K562 (cell line): ENCODE measurements around the gene BEND5.

Source experiments
- CREBBP ChIP-seq: IDR thresholded peaks from one replicate; pipeline ENCODE4 v1.6.1; 2012; ENCODE audit warnings: low read depth, mild to moderate bottlenecking, control low read depth, inconsistent platforms, low read length
- CTCF ChIP-seq, 3 experiments: IDR thresholded peaks in 2 of 3; conservative IDR thresholded peaks in 1 of 3; 2 replicates each; pipeline ENCODE4 v1.5.1; 2011 to 2012; ENCODE audit warnings: low read length in 3 of 3, mild to moderate bottlenecking in 3 of 3, control low read depth in 2 of 3, improper control_type of control experiment in 1 of 3, inconsistent platforms in 1 of 3, low read depth in 1 of 3, mixed read lengths in 1 of 3, moderate library complexity in 1 of 3; ENCODE audit not compliant: insufficient read depth in 2 of 3
- FOXM1 ChIP-seq, 2 experiments: fragments of 450-650 bp in 1 of 2; sonication (generic) in 1 of 2; formaldehyde crosslinking in 1 of 2; IDR thresholded peaks; 2 replicates each; pipeline versions ENCODE4 v1.6.1 to v1.9.0; 2017 to 2022; ENCODE audit warnings: low read depth in 2 of 2, mild to moderate bottlenecking in 2 of 2, missing genetic modification reagents in 1 of 2, moderate library complexity in 1 of 2
- GATA2 ChIP-seq: sonication (generic); formaldehyde crosslinking; IDR thresholded peaks from 2 replicates; pipeline ENCODE4 v1.4.0; 2020; ENCODE audit warnings: mild to moderate bottlenecking, missing genetic modification reagents
- RBM39 ChIP-seq: fragments of 200-400 bp; formaldehyde crosslinking; optimal IDR thresholded peaks from 2 replicates; pipeline ENCODE3; 2018; ENCODE audit warnings: low read depth, low read length
- SRSF1 ChIP-seq: fragments of 200-400 bp; formaldehyde crosslinking; IDR thresholded peaks from 2 replicates; pipeline ENCODE4 v1.6.1; 2017; ENCODE audit warnings: mild to moderate bottlenecking, low read depth, low read length, moderate library complexity
- TAF1 ChIP-seq: IDR thresholded peaks from 2 replicates; pipeline ENCODE4 v1.6.1; 2011; ENCODE audit warnings: mild to moderate bottlenecking, low read length, moderate library complexity; ENCODE audit not compliant: insufficient read depth, control insufficient read depth, severe bottlenecking; ENCODE audit errors: extremely low read depth
- TAF15 ChIP-seq: fragments of 200-400 bp; formaldehyde crosslinking; IDR thresholded peaks from 2 replicates; pipeline ENCODE4 v1.6.1; 2017; ENCODE audit warnings: mild to moderate bottlenecking, low read depth, low read length, moderate library complexity
- TEAD1 ChIP-seq, 2 experiments: fragments of 450-650 bp in 1 of 2; sonication (generic) in 1 of 2; formaldehyde crosslinking; IDR thresholded peaks; 2 replicates each; pipeline versions ENCODE4 v1.4.0 to v1.8.0; 2020 to 2022; ENCODE audit warnings: mild to moderate bottlenecking in 2 of 2, missing genetic modification reagents in 1 of 2
- ZBTB17 ChIP-seq: fragments of 450-650 bp; formaldehyde crosslinking; IDR thresholded peaks from 2 replicates; pipeline ENCODE4 v1.4.0; 2020; ENCODE audit warnings: mild to moderate bottlenecking
- ZFX ChIP-seq: sonication (generic); formaldehyde crosslinking; IDR thresholded peaks from 2 replicates; pipeline ENCODE4 v1.8.0; 2022; ENCODE audit warnings: mild to moderate bottlenecking, missing genetic modification reagents, moderate library complexity
- ZNF184 ChIP-seq: sonication (generic); formaldehyde crosslinking; IDR thresholded peaks from 2 replicates; pipeline ENCODE4 v1.5.0; 2020; ENCODE audit warnings: missing genetic modification reagents
- ZNF57 ChIP-seq: fragments of 450-650 bp; formaldehyde crosslinking; IDR thresholded peaks from 2 replicates; pipeline ENCODE4 v1.4.0; 2020; ENCODE audit warnings: mild to moderate bottlenecking, moderate library complexity
- ZZZ3 ChIP-seq: fragments of 450-650 bp; IDR thresholded peaks from 2 replicates; pipeline ENCODE4 v1.6.1; 2016; ENCODE audit warnings: antibody characterized with exemption, mild to moderate bottlenecking, moderate library complexity

GRCh38 chr1:48738356-48738755, 38.3 kb downstream of the BEND5 start:
- no peak for TF ChIP-seq CTCF (IDR thresholded peaks at IDR 0.05 in 2 of 3, conservative IDR thresholded peaks at IDR 0.05 in 1 of 3; ENCODE audit: insufficient read depth in 2 of 3, low read depth in 1 of 3, low read length in 3 of 3)
- TF ChIP-seq TEAD1 (CRISPR knock-in tag; IDR thresholded peaks at IDR 0.05) = no peak
- TF ChIP-seq ZBTB17 (CRISPR knock-in tag) = no peak
- TF ChIP-seq ZZZ3 = no peak
- no peak for TF ChIP-seq ZFX (CRISPR knock-in tag)
- TF ChIP-seq CREBBP = no peak
- no peak for TF ChIP-seq ZNF57 (CRISPR knock-in tag)
- TF ChIP-seq ZNF184 (CRISPR knock-in tag) = no peak
- TF ChIP-seq TAF15 = no peak
- no peak for TF ChIP-seq SRSF1
- no peak for TF ChIP-seq RBM39
- TF ChIP-seq GATA2 = no peak
- no peak for TF ChIP-seq TAF1
- no peak for TF ChIP-seq FOXM1 (IDR thresholded peaks at IDR 0.05; ENCODE audit: low read depth)
- no peak for TF ChIP-seq FOXM1 (CRISPR knock-in tag; IDR thresholded peaks at IDR 0.05; ENCODE audit: low read depth)
